AG10803 (cell line): Measurements from ENCODE around the gene LRRC38.

Experiments used
- DNase-seq: peaks from one replicate; pipeline ENCODE4 v3.0.0; 2010; ENCODE audit warnings: low read depth
- H3K4me3 ChIP-seq: 2 replicates; pipeline ENCODE4 v1.5.1; 2011; ENCODE audit warnings: mild to moderate bottlenecking, low read length, control low read depth
- CTCF ChIP-seq: conservative IDR thresholded peaks from 2 replicates; pipeline ENCODE4 v1.5.1; 2011; ENCODE audit warnings: mild to moderate bottlenecking, low read length, control low read depth, inconsistent platforms

Gene LRRC38

GRCh38 chr1:13505020-13505419, 8.8 kb downstream of the LRRC38 start:
- no peak for DNase-seq
- no peak for TF ChIP-seq CTCF

GRCh38 chr1:13500806-13501205, 13.0 kb downstream of the LRRC38 start:
- no peak for DNase-seq
- TF ChIP-seq CTCF: no peak
- no peak overlapping the region for H3K4me3 ChIP-seq

More at GRCh38 chr1:13505020-13505419, 8.8 kb downstream of the LRRC38 start:
- H3K4me3 ChIP-seq: no peak overlapping the region

GRCh38 chr1:13499422-13499821, 14.4 kb downstream of the LRRC38 start:
- DNase-seq: no peak
- no peak for TF ChIP-seq CTCF
- no peak overlapping the region for H3K4me3 ChIP-seq

GRCh38 chr1:13498553-13498952, 15.2 kb downstream of the LRRC38 start:
- no peak for TF ChIP-seq CTCF
- no peak overlapping the region for H3K4me3 ChIP-seq
- DNase-seq: no peak

- TF ChIP-seq CTCF: no peak
- no peak for DNase-seq
- H3K4me3 ChIP-seq: no peak overlapping the region
Observed at GRCh38 chr1:13495186-13495585, 18.6 kb downstream of the LRRC38 start.

GRCh38 chr1:13494712-13495111, 19.1 kb downstream of the LRRC38 start:
- no peak for DNase-seq
- H3K4me3 ChIP-seq: no peak overlapping the region
- TF ChIP-seq CTCF: no peak

GRCh38 chr1:13494025-13494424, 19.8 kb downstream of the LRRC38 start:
- no peak overlapping the region for H3K4me3 ChIP-seq
- DNase-seq: no peak
- TF ChIP-seq CTCF: no peak
